Uterus (tissue), 4 donors: ENCODE measurements around the gene VMP1. TPM values are rescaled to one million over a fixed set of nuclear protein-coding genes. Genes with fewer than 3 reads are reported as not detected.
A peak's percentile ranks its signal among the peaks of the same experiment; 100 is the strongest.

Source experiments
- DNase-seq, 2 donors: peaks; one replicate each; pipeline ENCODE4 v3.0.0-alpha.2; 2019 to 2020
- H3K27ac ChIP-seq, 2 donors: fragments of 200-600 bp; sonication (generic); 1 replicate in 1 of 2; 2 replicates in 1 of 2; pipeline ENCODE4 v1.5.1; 2016 to 2018
- H3K27me3 ChIP-seq, 2 donors: fragments of 200-600 bp; sonication (generic); one replicate each; pipeline ENCODE4 v1.5.1; 2018 to 2019; ENCODE audit warnings: control low read depth in 1 of 2
- H3K36me3 ChIP-seq, 2 donors: fragments of 200-600 bp; sonication (generic); one replicate each; pipeline ENCODE4 v1.5.1; 2019; ENCODE audit warnings: control low read depth in 1 of 2
- H3K4me1 ChIP-seq, 2 donors: fragments of 200-600 bp; sonication (generic); one replicate each; pipeline ENCODE4 v1.5.1; 2018 to 2019; ENCODE audit warnings: control low read depth in 1 of 2
- H3K4me3 ChIP-seq, 2 donors: fragments of 200-600 bp; sonication (generic); 1 replicate in 1 of 2; 2 replicates in 1 of 2; pipeline ENCODE4 v1.5.1; 2018 to 2019; ENCODE audit warnings: mild to moderate bottlenecking in 1 of 2
- H3K9me3 ChIP-seq, 2 donors: fragments of 200-600 bp; sonication (generic); one replicate each; pipeline ENCODE4 v1.5.1; 2019; ENCODE audit warnings: control low read depth in 1 of 2
- CTCF ChIP-seq, 4 experiments: fragments of 200-600 bp in 2 of 4; fragments of 450-650 bp in 2 of 4; sonication (generic) in 2 of 4; IDR thresholded peaks; one replicate each; pipeline ENCODE4 v1.5.1; 2016 to 2019; ENCODE audit warnings: antibody characterized with exemption in 4 of 4, mild to moderate bottlenecking in 2 of 4, moderate library complexity in 1 of 4
- POLR2A ChIP-seq, 2 donors: fragments of 450-650 bp; IDR thresholded peaks; one replicate each; pipeline ENCODE4 v1.6.1; 2016; ENCODE audit warnings: antibody characterized with exemption in 2 of 2, mild to moderate bottlenecking in 1 of 2, moderate library complexity in 1 of 2
- intact Hi-C: fragments of 100-400 bp; cut with DNase I; formaldehyde crosslinking; loops from one replicate; pipeline ENCODE4 v1.15.1; 2023; ENCODE audit warnings: low total_unique reads
- total RNA-seq, 4 donors: library from RNA; depleted of rRNA in 3 of 4; stranded (reverse); fragments of >200 nt in 3 of 4; gene quantifications; one replicate each; pipeline versions ENCODE4 v1.1.0 to v1.2.4, GENCODE V29; 2014 to 2023
- donor health status: DM: yes; HTN: yes; CAD: no.

Gene VMP1
- total RNA-seq, 4 donors from 2014 or later: 92.7 to 251 (median 150) TPM

- intact Hi-C loops: no loop called here
- Histone ChIP-seq H3K27ac (no peak overlapping the region), H3K9me3 (no peaks in the 10 kb centered on the region), H3K4me1 (no peaks in the 10 kb centered on the region), H3K27me3 (no peaks in the 10 kb centered on the region), H3K36me3 (no peaks in the 10 kb centered on the region), H3K4me3 (no peak overlapping the region)
- DNase-seq: no peak
- TF ChIP-seq CTCF (IDR thresholded peaks at IDR 0.05): no peak
Measured at GRCh38 chr17:59743842-59744241, 36.4 kb downstream of the VMP1 start.

GRCh38 chr17:59745040-59745439 is 37.6 kb downstream of the VMP1 start:
- intact Hi-C loops: no loop called here
- no peak overlapping the region for H3K27ac ChIP-seq
- no peaks in the 10 kb centered on the region for H3K36me3 ChIP-seq
- no peak overlapping the region for H3K4me3 ChIP-seq
- no peaks in the 10 kb centered on the region for H3K9me3 ChIP-seq
- H3K4me1 ChIP-seq: no peaks in the 10 kb centered on the region
- DNase-seq: no peak
- TF ChIP-seq POLR2A (IDR thresholded peaks at IDR 0.05) (no peak), CTCF (IDR thresholded peaks at IDR 0.05) (no peak)
- H3K27me3 ChIP-seq: no peaks in the 10 kb centered on the region

- Histone ChIP-seq H3K4me3 (no peak overlapping the region), H3K27ac (peak overlapping the region in 1 of 2 donors; percentile 5), H3K27me3 (no peaks in the 10 kb centered on the region), H3K9me3 (no peaks in the 10 kb centered on the region), H3K4me1 (no peaks in the 10 kb centered on the region), H3K36me3 (no peaks in the 10 kb centered on the region)
- DNase-seq: no peak
- intact Hi-C loops: no loop called here
- no peak for TF ChIP-seq POLR2A (IDR thresholded peaks at IDR 0.05)
- peak; percentile 60 to 69 (median 62) for TF ChIP-seq CTCF (IDR thresholded peaks at IDR 0.05)
Measured at GRCh38 chr17:59746849-59747445, 39.5 kb downstream of the VMP1 start.

- TF ChIP-seq POLR2A (IDR thresholded peaks at IDR 0.05) (no peak), CTCF (IDR thresholded peaks at IDR 0.05) (no peak)
- Histone ChIP-seq H3K4me1 (no peaks in the 10 kb centered on the region), H3K27me3 (no peaks in the 10 kb centered on the region), H3K9me3 (no peaks in the 10 kb centered on the region), H3K27ac (no peak overlapping the region), H3K36me3 (no peaks in the 10 kb centered on the region), H3K4me3 (no peak overlapping the region)
- DNase-seq: no peak
- intact Hi-C loops: no loop called here
Measured at GRCh38 chr17:59748591-59748990, 41.1 kb downstream of the VMP1 start.

- no peaks in the 10 kb centered on the region for H3K4me1 ChIP-seq
- DNase-seq: no peak
- no peaks in the 10 kb centered on the region for H3K27me3 ChIP-seq
- intact Hi-C loops: loop anchor here (10.0 kb wide), 1 partner anchor 83 kb away; no protein-coding TSS in a partner anchor
- H3K4me3 ChIP-seq: no peak overlapping the region
- H3K27ac ChIP-seq: no peak overlapping the region
- no peaks in the 10 kb centered on the region for H3K36me3 ChIP-seq
- no peaks in the 10 kb centered on the region for H3K9me3 ChIP-seq
- TF ChIP-seq CTCF (IDR thresholded peaks at IDR 0.05): no peak
Measured at GRCh38 chr17:59751955-59752413, 44.5 kb downstream of the VMP1 start.
